IMR-90 (cell line): ENCODE measurements around the gene ARHGAP23. TPM values are rescaled to one million over a fixed set of nuclear protein-coding genes. Genes with fewer than 3 reads are reported as not detected.

Source experiments
- ATAC-seq: fragments of 200-7000 bp; cut with Tn5 transposase; 2 replicates; pipeline ENCODE4 v1.9.1; 2020; ENCODE audit warnings: low read depth, mild to moderate bottlenecking, moderate library complexity
- BruUV-seq: library from RNA; stranded (reverse); fragments of 400-500 nt; replicated peaks from 2 replicates; lab custom pipeline; 2021; lab: Mats Ljungman, UMichigan
- CTCF ChIA-PET: fragments of 300-600 bp; formaldehyde crosslinking; extraction: SDS; loops from one replicate; lab custom pipeline; 2021; ENCODE audit warnings: antibody characterized with exemption; lab: Yijun Ruan, JAX
- POLR2A ChIA-PET: fragments of 300-600 bp; sonication (Branson Sonifier 250); formaldehyde crosslinking; loops from one replicate; lab custom pipeline; 2022; ENCODE audit warnings: antibody characterized with exemption; ENCODE audit not compliant: unreplicated experiment; lab: Charles Lee
- DNase-seq: peaks from one replicate; pipeline ENCODE4 v3.0.0; 2013
- H2AFZ ChIP-seq: replicated peaks from 2 replicates; pipeline ENCODE3; 2013; ENCODE audit warnings: low read length, mild to moderate bottlenecking; ENCODE audit not compliant: poor library complexity
- H2AK5ac ChIP-seq: 2 replicates; pipeline ENCODE4 v1.6.1; 2013; ENCODE audit warnings: low read depth, low read length, inconsistent platforms
- H2AK9ac ChIP-seq: replicated peaks from 2 replicates; pipeline ENCODE3; 2013; ENCODE audit warnings: mild to moderate bottlenecking, low read depth, low read length, moderate library complexity; ENCODE audit not compliant: poor library complexity
- H2BK120ac ChIP-seq: 2 replicates; pipeline ENCODE4 v1.6.1; 2013; ENCODE audit warnings: low read depth, low read length, inconsistent platforms
- H2BK15ac ChIP-seq: 3 replicates; pipeline ENCODE4 v1.6.1; 2013; ENCODE audit warnings: low read depth, low read length, inconsistent platforms
- H2BK20ac ChIP-seq: 2 replicates; pipeline ENCODE4 v1.6.1; 2013; ENCODE audit warnings: low read depth, mild to moderate bottlenecking, inconsistent platforms, low read length, moderate library complexity
- H2BK5ac ChIP-seq: 2 replicates; pipeline ENCODE4 v1.6.1; 2013; ENCODE audit warnings: mild to moderate bottlenecking, low read depth, low read length, inconsistent platforms; ENCODE audit not compliant: poor library complexity, severe bottlenecking
- H3K14ac ChIP-seq: replicated peaks from 2 replicates; pipeline ENCODE4 v1.6.1; 2013; ENCODE audit warnings: low read depth, low read length, inconsistent platforms
- H3K18ac ChIP-seq: 2 replicates; pipeline ENCODE4 v1.6.1; 2013; ENCODE audit warnings: low read depth, low read length, control low read depth
- H3K23ac ChIP-seq: 2 replicates; pipeline ENCODE4 v1.6.1; 2013; ENCODE audit warnings: low read depth, low read length, inconsistent platforms
- H3K27ac ChIP-seq: 2 replicates; pipeline ENCODE4 v1.5.1; 2013; ENCODE audit warnings: mild to moderate bottlenecking, control low read depth, low read length; ENCODE audit not compliant: insufficient read depth
- H3K27me3 ChIP-seq: 2 replicates; pipeline ENCODE4 v1.6.1; 2013; ENCODE audit warnings: low read length; ENCODE audit not compliant: control insufficient read depth, insufficient read depth
- H3K36me3 ChIP-seq: 2 replicates; pipeline ENCODE4 v1.6.1; 2013; ENCODE audit warnings: low read length, mixed read lengths; ENCODE audit not compliant: control insufficient read depth, insufficient read depth
- H3K4ac ChIP-seq: 2 replicates; pipeline ENCODE4 v1.6.1; 2013; ENCODE audit warnings: low read depth, low read length, inconsistent platforms
- H3K4me1 ChIP-seq: 2 replicates; pipeline ENCODE4 v1.6.1; 2013; ENCODE audit warnings: low read length, mixed read lengths; ENCODE audit not compliant: control insufficient read depth, insufficient read depth
- H3K4me2 ChIP-seq: 2 replicates; pipeline ENCODE4 v1.6.1; 2013; ENCODE audit warnings: low read depth, mild to moderate bottlenecking, control low read depth, low read length, moderate library complexity
- H3K4me3 ChIP-seq: 2 replicates; pipeline ENCODE4 v1.5.1; 2013; ENCODE audit warnings: low read depth, mild to moderate bottlenecking, control low read depth, low read length, moderate library complexity; ENCODE audit not compliant: insufficient read depth
- H3K56ac ChIP-seq: 2 replicates; pipeline ENCODE4 v1.6.1; 2013; ENCODE audit warnings: low read length, inconsistent platforms; ENCODE audit not compliant: insufficient read depth; ENCODE audit errors: extremely low read depth
- H3K79me1 ChIP-seq, 2 experiments: 2 replicates each; pipeline ENCODE4 v1.6.1; 2013; ENCODE audit warnings: low read length in 2 of 2, inconsistent platforms in 1 of 2, low read depth in 1 of 2
- H3K9ac ChIP-seq: 2 replicates; pipeline ENCODE4 v1.6.1; 2013; ENCODE audit warnings: low read depth, low read length, control low read depth
- H3K9me1 ChIP-seq: 2 replicates; pipeline ENCODE4 v1.6.1; 2013; ENCODE audit warnings: low read length, inconsistent platforms; ENCODE audit not compliant: insufficient read depth
- H3K9me3 ChIP-seq: 2 replicates; pipeline ENCODE4 v1.6.1; 2013; ENCODE audit warnings: low read length; ENCODE audit not compliant: control insufficient read depth, insufficient read depth
- H4K20me1 ChIP-seq: 2 replicates; pipeline ENCODE4 v1.6.1; 2013; ENCODE audit warnings: low read length, inconsistent platforms; ENCODE audit not compliant: insufficient read depth
- H4K5ac ChIP-seq: 2 replicates; pipeline ENCODE4 v1.6.1; 2013; ENCODE audit warnings: mild to moderate bottlenecking, low read depth, low read length, control low read depth
- H4K8ac ChIP-seq, 2 experiments: 2 replicates each; pipeline ENCODE4 v1.6.1; 2013; ENCODE audit warnings: low read depth in 2 of 2, low read length in 2 of 2, control low read depth in 1 of 2, inconsistent platforms in 1 of 2
- H4K91ac ChIP-seq: 2 replicates; pipeline ENCODE4 v1.6.1; 2013; ENCODE audit warnings: low read depth, low read length, inconsistent platforms; ENCODE audit not compliant: insufficient read depth
- MAZ ChIP-seq: IDR thresholded peaks from 2 replicates; pipeline ENCODE4 v1.6.1; 2012; ENCODE audit warnings: low read depth, mild to moderate bottlenecking, low read length, improper control_type of control experiment, moderate library complexity, borderline replicate concordance
- WGBS, 2 experiments: methylation state at CpG; one replicate each; pipeline versions ENCODE4 v1.1.5 to v1.1.7; 2013; ENCODE audit warnings: missing lambda C conversion rate in 2 of 2; ENCODE audit not compliant: insufficient read length in 1 of 2; ENCODE audit errors: extremely low coverage in 2 of 2; 5-methylcytosine and 5-hydroxymethylcytosine counted together
- dilution Hi-C: fragments of 300-500 bp; cut with HindIII; formaldehyde crosslinking; loops from one replicate; pipeline ENCODE4 v1.14.3; 2018; ENCODE audit warnings: low sequenced_read_pairs; ENCODE audit not compliant: unreplicated experiment
- in situ Hi-C: fragments of 300-500 bp; cut with MboI; formaldehyde crosslinking; loops from 3 replicates; pipeline ENCODE4 v1.14.3; 2019; ENCODE audit warnings: low sequenced_read_pairs, inconsistent platforms, mixed read lengths
- intact Hi-C: fragments of 100-400 bp; cut with micrococcal nuclease; formaldehyde crosslinking; loops from 2 replicates; pipeline ENCODE4 v1.10.0; 2022
- polyA plus RNA-seq, 3 experiments: library from polyadenylated mRNA; depleted of rRNA; stranded (reverse); fragments of >200 nt; gene quantifications; 2 replicates each; pipeline ENCODE4 v1.2.3, GENCODE V29; 2012; ENCODE audit warnings: low replicate concordance in 1 of 3
- total RNA-seq: library from RNA; depleted of rRNA; stranded (reverse); fragments of >200 nt; gene quantifications from 2 replicates; pipeline ENCODE4 v1.2.3, GENCODE V29; 2012

The ARHGAP23 gene
- total and polyA plus RNA-seq, 2 of the 4 experiments (the other 2 are of a cell fraction) = 9.3 to 43.3 TPM

DNA sequence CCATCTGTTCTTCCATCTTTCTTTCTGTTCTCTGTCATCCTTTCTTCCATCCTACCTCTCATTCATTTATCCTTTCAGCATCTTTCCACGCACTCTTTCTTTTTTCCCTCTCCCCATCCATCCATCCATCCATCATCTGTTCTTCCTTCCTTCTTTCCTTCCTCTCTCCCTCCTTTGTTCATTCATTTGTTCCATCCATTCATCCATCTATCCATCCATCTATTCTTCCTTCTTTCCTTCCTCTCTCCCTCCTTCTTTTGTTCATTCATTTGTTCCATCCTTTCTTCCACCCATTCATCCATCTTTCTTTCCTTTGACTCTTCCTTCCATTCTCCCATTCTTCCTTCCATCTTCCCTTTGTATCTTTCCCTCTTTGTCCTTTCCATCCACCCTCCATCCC is 39.2 kb downstream of the ARHGAP23 start:
- intact Hi-C loops = no loop called here
- H2BK20ac ChIP-seq = no peak overlapping the region
- H2BK15ac ChIP-seq = no peak overlapping the region
- in situ Hi-C loops = no loop called here
- no peak overlapping the region for H4K5ac ChIP-seq
- H3K4ac ChIP-seq = no peak overlapping the region
- 33 to 100% methylated on average over 1 of the region's 1 CpG for whole genome bisulfite sequencing, 2 experiments
- no peak overlapping the region for H4K8ac ChIP-seq
- no peak overlapping the region for H3K27ac ChIP-seq
- no peak overlapping the region for H2AK9ac ChIP-seq
- no peak overlapping the region for H3K18ac ChIP-seq
- H3K9ac ChIP-seq = no peak overlapping the region
- peak overlapping the region; percentile 20 for H2BK5ac ChIP-seq
- no peak overlapping the region for H3K56ac ChIP-seq
- dilution Hi-C loops = no loop called here
- H2AK5ac ChIP-seq = no peak overlapping the region
- H3K36me3 ChIP-seq = peaks cover 66% of the 10 kb centered on the region
- no peak overlapping the region for H3K4me3 ChIP-seq
- H3K27me3 ChIP-seq = no peaks in the 10 kb centered on the region
- H3K14ac ChIP-seq = peak overlapping the region; percentile 44; the same call in 1 of the 2 replicates
- DNase-seq = no peak
- TF ChIP-seq MAZ = no peak
- POLR2A ChIA-PET = no interaction called here
- no TSS peak for BruUV-seq
- peaks cover 20 to 79% of the 10 kb centered on the region in 2 experiments; a peak in 3 of 4 replicates for H3K79me1 ChIP-seq
- H3K4me2 ChIP-seq = peak overlapping the region; percentile 34; the same call in 1 of the 2 replicates
- no peaks in the 10 kb centered on the region for H3K9me3 ChIP-seq
- no peak overlapping the region for H2BK120ac ChIP-seq
- peaks cover 33% of the 10 kb centered on the region for H3K9me1 ChIP-seq
- H4K20me1 ChIP-seq = peaks cover 73% of the 10 kb centered on the region
- H3K4me1 ChIP-seq = peaks cover 31% of the 10 kb centered on the region
- peak overlapping the region; percentile 31 for H3K23ac ChIP-seq
- H4K91ac ChIP-seq = no peak overlapping the region
- CTCF ChIA-PET = no interaction called here
- no peak overlapping the region for H2AFZ ChIP-seq
- ATAC-seq = no peak
